Type B pancreatic cell (in vitro differentiated cells): ENCODE results near the gene NSRP1. TPM values are rescaled to one million over a fixed set of nuclear protein-coding genes. Genes with fewer than 3 reads are reported as not detected.

Source experiments
- DNase-seq: peaks from one replicate; pipeline ENCODE4 v3.0.0; 2021; ENCODE audit warnings: mixed read lengths; ENCODE audit not compliant: unreplicated experiment; ENCODE audit errors: extremely low spot score
- H3K27ac Mint-ChIP-seq: 2 replicates; pipeline ENCODE4 v1.8.0; 2021; ENCODE audit warnings: mild to moderate bottlenecking, mixed read lengths
- H3K27me3 Mint-ChIP-seq: 2 replicates; pipeline ENCODE4 v1.8.0; 2021; ENCODE audit warnings: mixed read lengths
- H3K36me3 Mint-ChIP-seq: 2 replicates; pipeline ENCODE4 v1.8.0; 2021; ENCODE audit warnings: mixed read lengths
- H3K4me1 Mint-ChIP-seq: one replicate; pipeline ENCODE4 v1.8.0; 2021; ENCODE audit warnings: mixed read lengths; ENCODE audit not compliant: unreplicated experiment
- H3K4me3 Mint-ChIP-seq: 2 replicates; pipeline ENCODE4 v1.8.0; 2021; ENCODE audit warnings: mild to moderate bottlenecking, mixed read lengths
- H3K9me3 Mint-ChIP-seq: 2 replicates; pipeline ENCODE4 v1.8.0; 2021; ENCODE audit warnings: mixed read lengths
- CTCF ChIP-seq: fragments of 200-600 bp; sonication (generic); conservative IDR thresholded peaks from 2 replicates; pipeline ENCODE4 v1.5.0; 2021; ENCODE audit warnings: antibody characterized with exemption, mild to moderate bottlenecking
- total RNA-seq: library from RNA; stranded (reverse); gene quantifications from 2 replicates; pipeline ENCODE4 v1.2.1, GENCODE V29; 2021; ENCODE audit warnings: low replicate concordance

The NSRP1 gene
- total RNA-seq, 1 donor from 2014 or later: 31.6 TPM

- Mint-ChIP-seq H3K4me1 (no peaks in the 10 kb centered on the region), H3K9me3 (no peaks in the 10 kb centered on the region), H3K36me3 (peaks cover 19% of the 10 kb centered on the region), H3K27ac (no peak overlapping the region), H3K4me3 (no peak overlapping the region), H3K27me3 (no peaks in the 10 kb centered on the region)
- no peak for DNase-seq
- TF ChIP-seq CTCF: no peak
Observed at GRCh38 chr17:30148376-30148775, 31.8 kb downstream of the NSRP1 start.

GRCh38 chr17:30151471-30151870 lies 34.9 kb downstream of the NSRP1 start:
- no peak for DNase-seq
- no peaks in the 10 kb centered on the region for H3K27me3 Mint-ChIP-seq
- no peak overlapping the region for H3K27ac Mint-ChIP-seq
- TF ChIP-seq CTCF: no peak
- peaks cover 25% of the 10 kb centered on the region for H3K36me3 Mint-ChIP-seq
- H3K4me1 Mint-ChIP-seq: no peaks in the 10 kb centered on the region
- H3K9me3 Mint-ChIP-seq: no peaks in the 10 kb centered on the region
- H3K4me3 Mint-ChIP-seq: no peak overlapping the region

- TF ChIP-seq CTCF: no peak
- no peak overlapping the region for H3K4me3 Mint-ChIP-seq
- H3K27ac Mint-ChIP-seq: no peak overlapping the region
- no peaks in the 10 kb centered on the region for H3K4me1 Mint-ChIP-seq
- no peak for DNase-seq
- H3K27me3 Mint-ChIP-seq: no peaks in the 10 kb centered on the region
- H3K36me3 Mint-ChIP-seq: peaks cover 36% of the 10 kb centered on the region
- no peaks in the 10 kb centered on the region for H3K9me3 Mint-ChIP-seq
Observed at GRCh38 chr17:30153463-30153862, 36.8 kb downstream of the NSRP1 start.

GRCh38 chr17:30155389-30155788 lies 38.8 kb downstream of the NSRP1 start:
- H3K36me3 Mint-ChIP-seq: peaks cover 52% of the 10 kb centered on the region
- no peak for TF ChIP-seq CTCF
- no peaks in the 10 kb centered on the region for H3K27me3 Mint-ChIP-seq
- H3K4me3 Mint-ChIP-seq: no peak overlapping the region
- no peaks in the 10 kb centered on the region for H3K9me3 Mint-ChIP-seq
- DNase-seq: no peak
- no peaks in the 10 kb centered on the region for H3K4me1 Mint-ChIP-seq
- H3K27ac Mint-ChIP-seq: no peak overlapping the region

GRCh38 chr17:30158896-30159625 lies 42.4 kb downstream of the NSRP1 start:
- DNase-seq: no peak
- no peak for TF ChIP-seq CTCF
- peaks cover 41% of the 10 kb centered on the region for H3K36me3 Mint-ChIP-seq
- H3K4me1 Mint-ChIP-seq: no peaks in the 10 kb centered on the region
- H3K4me3 Mint-ChIP-seq: no peak overlapping the region
- no peaks in the 10 kb centered on the region for H3K9me3 Mint-ChIP-seq
- no peaks in the 10 kb centered on the region for H3K27me3 Mint-ChIP-seq
- H3K27ac Mint-ChIP-seq: no peak overlapping the region
